ENCODE results near the gene IL11RA.

DNA sequence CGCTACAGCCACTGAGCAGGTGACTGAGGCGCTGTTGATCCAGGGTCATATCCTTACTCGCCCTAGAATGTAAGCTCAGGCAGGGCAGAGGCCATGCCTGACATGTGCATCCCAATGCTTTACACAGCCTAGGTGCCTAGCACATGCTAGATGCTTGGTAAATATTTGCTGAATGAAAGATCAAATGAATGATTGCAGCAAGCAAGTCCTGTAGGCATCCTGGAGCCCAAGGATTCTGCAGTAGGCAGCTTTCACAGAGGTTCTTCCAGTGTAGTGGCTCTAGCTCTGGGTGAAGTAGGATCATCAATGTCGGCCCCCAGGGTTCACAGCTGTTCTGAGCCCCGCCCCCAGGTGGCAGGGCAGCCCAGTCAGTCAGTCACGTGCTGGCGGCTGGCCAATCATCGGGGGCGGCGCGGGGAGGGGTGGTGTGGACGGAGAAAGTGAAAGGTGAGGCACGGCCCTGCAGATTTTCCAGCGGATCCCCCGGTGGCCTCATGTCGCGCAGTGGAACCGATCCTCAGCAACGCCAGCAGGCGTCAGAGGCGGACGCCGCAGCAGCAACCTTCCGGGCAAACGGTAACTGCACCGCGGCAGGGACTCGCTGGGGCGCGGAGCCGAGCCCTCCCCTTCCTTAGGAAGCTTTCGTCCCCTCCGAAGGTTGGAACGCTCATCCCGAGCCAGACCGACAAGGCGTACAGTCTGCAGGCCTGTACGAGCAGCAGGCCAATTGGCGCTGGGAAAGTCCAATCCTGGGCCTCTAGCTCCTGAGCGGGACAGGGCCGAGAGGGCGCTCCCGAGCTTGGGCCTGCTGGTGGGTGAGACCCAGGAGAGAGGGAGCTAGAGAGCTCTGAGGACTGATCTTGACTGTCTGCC is 5.5 kb upstream of the IL11RA start, which contains the start of gene GALT:
- TF ChIP-seq, protein P1, sequence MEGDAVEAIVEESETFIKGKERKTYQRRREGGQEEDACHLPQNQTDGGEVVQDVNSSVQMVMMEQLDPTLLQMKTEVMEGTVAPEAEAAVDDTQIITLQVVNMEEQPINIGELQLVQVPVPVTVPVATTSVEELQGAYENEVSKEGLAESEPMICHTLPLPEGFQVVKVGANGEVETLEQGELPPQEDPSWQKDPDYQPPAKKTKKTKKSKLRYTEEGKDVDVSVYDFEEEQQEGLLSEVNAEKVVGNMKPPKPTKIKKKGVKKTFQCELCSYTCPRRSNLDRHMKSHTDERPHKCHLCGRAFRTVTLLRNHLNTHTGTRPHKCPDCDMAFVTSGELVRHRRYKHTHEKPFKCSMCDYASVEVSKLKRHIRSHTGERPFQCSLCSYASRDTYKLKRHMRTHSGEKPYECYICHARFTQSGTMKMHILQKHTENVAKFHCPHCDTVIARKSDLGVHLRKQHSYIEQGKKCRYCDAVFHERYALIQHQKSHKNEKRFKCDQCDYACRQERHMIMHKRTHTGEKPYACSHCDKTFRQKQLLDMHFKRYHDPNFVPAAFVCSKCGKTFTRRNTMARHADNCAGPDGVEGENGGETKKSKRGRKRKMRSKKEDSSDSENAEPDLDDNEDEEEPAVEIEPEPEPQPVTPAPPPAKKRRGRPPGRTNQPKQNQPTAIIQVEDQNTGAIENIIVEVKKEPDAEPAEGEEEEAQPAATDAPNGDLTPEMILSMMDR (IDR thresholded peaks at IDR 0.05 in 2 of 3, conservative IDR thresholded peaks at IDR 0.05 in 1 of 3; ENCODE audit: control insufficient read depth in 2 of 3, extremely low read depth in 1 of 3, insufficient read depth in 1 of 3, low read depth in 3 of 3, low read length in 3 of 3): peak; percentile 54 to 62 (median 56)
- TF ChIP-seq KAT2A (conservative IDR thresholded peaks at IDR 0.05; ENCODE audit: control insufficient read depth, low read depth, low read length) (no peak), KDM1A (IDR thresholded peaks at IDR 0.05; ENCODE audit: borderline replicate concordance) (no peak), SREBF1 (IDR thresholded peaks at IDR 0.05; ENCODE audit: low read length) (no peak)
